Measurements from ENCODE around the gene USP20.

The USP20 gene

DNA sequence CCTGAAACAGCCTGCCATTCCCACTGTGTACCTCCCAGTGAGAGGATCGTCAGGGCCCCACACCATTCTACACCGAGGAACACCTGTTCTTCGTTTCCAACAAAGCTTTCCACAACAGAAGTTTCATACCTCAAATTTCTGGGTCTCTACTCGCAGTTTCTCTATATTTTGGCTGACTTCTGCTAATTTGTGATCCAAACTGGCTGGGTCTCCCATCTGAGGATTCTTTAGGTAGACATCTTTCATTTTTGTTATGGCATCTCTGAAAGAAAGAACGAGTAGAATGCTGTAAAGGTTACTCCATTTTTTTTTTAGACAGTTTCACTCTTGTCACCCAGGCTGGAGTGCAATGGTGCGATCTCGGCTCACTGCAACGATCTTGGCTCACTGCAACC lies 67.5 kb downstream of the USP20 start:
- H3K4me3 ChIP-seq (ENCODE audit: control insufficient read depth, low read depth, low read length) = no peak overlapping the region
- TF ChIP-seq, protein P1, sequence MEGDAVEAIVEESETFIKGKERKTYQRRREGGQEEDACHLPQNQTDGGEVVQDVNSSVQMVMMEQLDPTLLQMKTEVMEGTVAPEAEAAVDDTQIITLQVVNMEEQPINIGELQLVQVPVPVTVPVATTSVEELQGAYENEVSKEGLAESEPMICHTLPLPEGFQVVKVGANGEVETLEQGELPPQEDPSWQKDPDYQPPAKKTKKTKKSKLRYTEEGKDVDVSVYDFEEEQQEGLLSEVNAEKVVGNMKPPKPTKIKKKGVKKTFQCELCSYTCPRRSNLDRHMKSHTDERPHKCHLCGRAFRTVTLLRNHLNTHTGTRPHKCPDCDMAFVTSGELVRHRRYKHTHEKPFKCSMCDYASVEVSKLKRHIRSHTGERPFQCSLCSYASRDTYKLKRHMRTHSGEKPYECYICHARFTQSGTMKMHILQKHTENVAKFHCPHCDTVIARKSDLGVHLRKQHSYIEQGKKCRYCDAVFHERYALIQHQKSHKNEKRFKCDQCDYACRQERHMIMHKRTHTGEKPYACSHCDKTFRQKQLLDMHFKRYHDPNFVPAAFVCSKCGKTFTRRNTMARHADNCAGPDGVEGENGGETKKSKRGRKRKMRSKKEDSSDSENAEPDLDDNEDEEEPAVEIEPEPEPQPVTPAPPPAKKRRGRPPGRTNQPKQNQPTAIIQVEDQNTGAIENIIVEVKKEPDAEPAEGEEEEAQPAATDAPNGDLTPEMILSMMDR (IDR thresholded peaks at IDR 0.05; ENCODE audit: control insufficient read depth, insufficient read depth, low read depth, low read length, missing control alignments) = no peak
- DNase-seq (ENCODE audit: low read depth) = no peak

DNA sequence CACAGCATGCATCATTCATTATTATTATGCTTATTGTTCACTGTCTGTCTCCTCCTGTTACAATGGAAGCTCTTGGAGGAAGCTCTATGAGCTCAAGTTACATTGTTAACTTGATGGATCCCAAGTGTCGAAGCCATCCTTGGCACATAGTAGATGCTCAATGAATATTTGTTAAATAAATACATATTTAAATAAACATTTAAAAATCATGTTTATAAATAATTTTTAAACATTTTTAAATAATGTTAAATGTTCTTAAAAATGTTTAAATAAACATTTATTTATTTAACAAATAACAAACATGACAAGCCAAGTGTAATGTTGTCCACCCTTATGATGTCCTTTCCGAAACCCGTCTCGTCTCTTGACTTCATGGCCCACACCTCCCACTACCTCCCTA lies 69.5 kb downstream of the USP20 start:
- TF ChIP-seq, protein P1 (IDR thresholded peaks at IDR 0.05; ENCODE audit: control insufficient read depth, insufficient read depth, low read depth, low read length, missing control alignments) = no peak
- DNase-seq (ENCODE audit: low read depth) = no peak
- H3K4me3 ChIP-seq (ENCODE audit: control insufficient read depth, low read depth, low read length) = no peak overlapping the region

DNA sequence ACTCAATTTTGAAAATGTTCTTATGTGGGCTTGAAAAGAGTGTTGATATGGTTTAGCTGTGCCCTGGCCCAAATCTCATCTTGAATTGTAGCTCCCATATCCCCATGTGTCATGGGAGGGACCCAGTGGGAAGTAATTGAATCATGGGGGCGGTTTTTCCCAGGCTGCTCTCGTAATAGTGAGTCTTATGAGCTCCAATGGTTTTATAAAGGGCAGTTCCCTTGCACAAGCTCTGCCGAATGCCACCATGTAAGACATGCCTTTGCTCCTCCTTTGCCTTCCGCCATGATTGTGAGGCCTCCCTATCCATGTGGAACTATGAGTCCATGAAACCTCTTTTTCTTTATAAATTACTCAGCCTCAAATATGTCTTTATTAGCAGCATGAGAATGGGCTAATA lies 71.0 kb downstream of the USP20 start:
- TF ChIP-seq, protein P1 (IDR thresholded peaks at IDR 0.05; ENCODE audit: control insufficient read depth, insufficient read depth, low read depth, low read length, missing control alignments) = no peak
- DNase-seq (ENCODE audit: low read depth) = no peak
- no peak overlapping the region for H3K4me3 ChIP-seq (ENCODE audit: control insufficient read depth, low read depth, low read length)

DNA sequence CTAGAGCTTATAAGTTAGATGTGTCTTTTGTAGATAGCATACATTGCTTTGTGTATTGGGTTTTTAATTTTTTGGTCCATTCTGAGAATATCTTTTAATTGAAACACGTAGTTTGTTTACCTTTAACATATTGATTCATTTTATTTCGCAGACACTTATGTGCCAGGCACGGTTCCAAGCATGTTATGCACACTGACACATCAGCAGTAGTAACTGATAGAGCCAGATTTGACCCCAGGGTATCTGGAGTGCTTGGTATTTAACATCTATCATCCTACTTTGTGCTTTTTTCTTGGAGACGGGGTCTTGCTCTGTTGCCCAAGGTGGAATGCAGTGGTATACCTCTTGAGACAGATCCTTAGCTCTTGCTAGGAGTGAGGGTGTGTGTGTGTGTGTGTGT lies 71.9 kb downstream of the USP20 start:
- DNase-seq (ENCODE audit: low read depth) = no peak
- H3K4me3 ChIP-seq (ENCODE audit: control insufficient read depth, low read depth, low read length) = no peak overlapping the region
- TF ChIP-seq, protein P1 (IDR thresholded peaks at IDR 0.05; ENCODE audit: control insufficient read depth, insufficient read depth, low read depth, low read length, missing control alignments) = no peak

DNA sequence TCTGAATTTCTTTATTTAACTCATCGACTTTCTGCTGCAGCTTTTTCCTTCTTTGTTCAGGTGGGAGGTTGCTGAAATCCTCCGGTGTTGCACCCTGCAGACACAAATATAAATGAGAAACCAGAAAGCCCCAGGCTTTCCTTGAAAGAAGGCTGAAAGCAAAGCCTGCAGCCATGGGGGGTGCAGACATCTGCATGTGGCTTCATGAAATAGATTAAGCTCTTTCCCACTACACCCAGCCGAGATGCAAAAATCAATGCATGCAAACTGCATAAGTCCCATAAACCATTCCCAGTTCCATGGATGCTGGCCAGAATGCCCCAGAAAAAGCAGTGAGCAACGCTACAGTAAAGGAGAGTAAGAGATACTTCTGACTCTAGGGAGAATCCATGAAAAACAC lies 73.6 kb downstream of the USP20 start:
- TF ChIP-seq, protein P1 (IDR thresholded peaks at IDR 0.05; ENCODE audit: control insufficient read depth, insufficient read depth, low read depth, low read length, missing control alignments) = no peak
- H3K4me3 ChIP-seq (ENCODE audit: control insufficient read depth, low read depth, low read length) = no peak overlapping the region
- DNase-seq (ENCODE audit: low read depth) = no peak

DNA sequence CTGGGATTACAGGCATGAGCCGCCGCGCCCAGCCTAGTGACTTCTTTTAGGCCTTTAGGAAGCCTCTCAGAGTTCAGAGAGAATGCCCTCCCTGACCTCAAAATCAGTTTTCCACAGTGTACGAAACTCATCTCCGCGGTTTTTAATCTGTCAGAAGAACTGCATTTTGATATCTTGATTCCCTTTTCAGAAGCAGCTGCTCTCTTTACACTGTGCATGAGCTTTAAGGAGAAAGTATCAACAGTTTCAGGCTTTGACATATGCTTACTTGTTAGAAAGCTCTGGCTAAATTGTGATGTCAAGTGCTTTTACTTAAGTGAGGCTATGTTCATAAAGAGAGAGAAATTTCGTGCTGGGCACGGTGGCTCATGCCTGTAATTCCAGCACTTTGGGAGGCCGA lies 74.6 kb downstream of the USP20 start:
- TF ChIP-seq, protein P1 (IDR thresholded peaks at IDR 0.05; ENCODE audit: control insufficient read depth, insufficient read depth, low read depth, low read length, missing control alignments) = no peak
- no peak overlapping the region for H3K4me3 ChIP-seq (ENCODE audit: control insufficient read depth, low read depth, low read length)
- no peak for DNase-seq (ENCODE audit: low read depth)

Measured in AG09309 (cell line).